SHP77 treated with DMSO at 0.1 percent for 48 hours (cell line): Measurements from ENCODE around the gene GAS2L3.
"Not testable (repeated sequence)": the region's sequence is repeated elsewhere in the genome, so short reads cannot be mapped to it uniquely, and the experiment has no call there.

Experiments used
- DNase-seq: peaks from one replicate; lab custom pipeline; 2025; lab: John Stamatoyannopoulos, UW

GAS2L3 gene

GRCh38 chr12:100574187-100575074 is 947 bp downstream of the GAS2L3 start:
- no peak for DNase-seq

- peak; percentile 7 for DNase-seq
These were observed 3.0 kb downstream of the GAS2L3 start for GRCh38 chr12:100576331-100577036.

GRCh38 chr12:100578923-100579322 is 5.4 kb downstream of the GAS2L3 start:
- DNase-seq = no peak

GRCh38 chr12:100579844-100580243 is 6.4 kb downstream of the GAS2L3 start:
- DNase-seq = no peak

GRCh38 chr12:100584256-100584655 is 10.8 kb downstream of the GAS2L3 start:
- DNase-seq = no peak

GRCh38 chr12:100591979-100592378 is 18.5 kb downstream of the GAS2L3 start:
- DNase-seq = no peak

- no peak for DNase-seq
These were observed 20.0 kb downstream of the GAS2L3 start for GRCh38 chr12:100593490-100593889.

GRCh38 chr12:100601626-100602025 is 28.1 kb downstream of the GAS2L3 start:
- no peak for DNase-seq

GRCh38 chr12:100602997-100603396 is 29.5 kb downstream of the GAS2L3 start:
- DNase-seq = not testable (repeated sequence)

- no peak for DNase-seq
These were observed 35.3 kb downstream of the GAS2L3 start for GRCh38 chr12:100608776-100609175.

- no peak for DNase-seq
These were observed 37.4 kb downstream of the GAS2L3 start for GRCh38 chr12:100610666-100611430.

GRCh38 chr12:100612606-100613005 is 39.1 kb downstream of the GAS2L3 start:
- DNase-seq = no peak

- DNase-seq = no peak
These were observed 51.1 kb downstream of the GAS2L3 start for GRCh38 chr12:100624571-100624970.

- no peak for DNase-seq
These were observed 59.0 kb downstream of the GAS2L3 start for GRCh38 chr12:100632445-100632892.

- not testable (repeated sequence) for DNase-seq
These were observed 59.8 kb downstream of the GAS2L3 start for GRCh38 chr12:100633082-100633785.

- peak; percentile 25 for DNase-seq
These were observed 69.8 kb downstream of the GAS2L3 start for GRCh38 chr12:100643246-100643645.

- no peak for DNase-seq
These were observed 73.4 kb downstream of the GAS2L3 start for GRCh38 chr12:100646896-100647295.

- no peak for DNase-seq
These were observed 77.6 kb downstream of the GAS2L3 start for GRCh38 chr12:100651108-100651507.

GRCh38 chr12:100651694-100652093 is 78.2 kb downstream of the GAS2L3 start:
- no peak for DNase-seq

GRCh38 chr12:100652488-100652887 is 79.0 kb downstream of the GAS2L3 start:
- no peak for DNase-seq

GRCh38 chr12:100656141-100656540 is 82.7 kb downstream of the GAS2L3 start:
- no peak for DNase-seq

- DNase-seq = no peak
These were observed 83.4 kb downstream of the GAS2L3 start for GRCh38 chr12:100656856-100657255.
